Measurements from ENCODE around the gene EML4. TPM values are rescaled to one million over a fixed set of nuclear protein-coding genes. Genes with fewer than 3 reads are reported as not detected.

The EML4 gene
- total and polyA plus RNA-seq, 2 donors (not counting 1 experiment from before 2014, with no cell fraction given), result 49.4 to 134 TPM

GRCh38 chr2:42360890-42361727, 192.0 kb downstream of the EML4 start, which contains the start of gene COX7A2L:
TSS of gene COX7A2L (minus strand) at chr2:42361217. CDS start at chr2:42361161, 56 bp downstream.
- intact Hi-C loops (cut with micrococcal nuclease), result loop anchor here (1.0 to 5.0 kb wide), 10 partner anchors 134 to 1806 kb away; partner anchors contain the start of genes DYNC2LI1, EML4, MTA3 and PPM1B
- H3K79me2 ChIP-seq (ENCODE audit: control insufficient read depth, insufficient read depth, low read length), result peaks cover 49% of the 10 kb centered on the region
- peak; percentile 96 for ATAC-seq (ENCODE audit: low read depth)
- H3K9me3 Mint-ChIP-seq (ENCODE audit: insufficient read depth), result no peaks in the 10 kb centered on the region
- peak; percentile 98 for DNase-seq
- H3K27me3 ChIP-seq (replicated peaks in 1 of 4; ENCODE audit: control extremely low read depth in 1 of 4, control insufficient read depth in 3 of 4, insufficient read depth in 4 of 4, low read length in 3 of 4), result no peaks in the 10 kb centered on the region
- under 1% methylated on average over 61 of the region's 61 CpGs for WGBS (ENCODE audit: insufficient coverage)
- peak within 1 kb of the TSS; percentile 94 for H3K4me3 Mint-ChIP-seq
- ChIA-PET CTCF (interaction anchor here (2.3 kb wide), 1 partner anchor 264 kb away, joined by 5 read pairs; no protein-coding TSS in a partner anchor), POLR2A (no interaction called here)
- peak within 1 kb of the TSS; percentile 90 for H3K4me2 ChIP-seq (replicated peaks; ENCODE audit: low read depth, low read length, poor library complexity, severe bottlenecking)
- H3K27ac Mint-ChIP-seq, result peak within 1 kb of the TSS; percentile 99
- peak within 1 kb of the TSS; percentile 92 to 93 for H3K27ac ChIP-seq (ENCODE audit: low read length in 2 of 2)
- TF ChIP-seq CTCF (IDR thresholded peaks at IDR 0.05) (peak; percentile 9), EZH2 (IDR thresholded peaks at IDR 0.05; ENCODE audit: borderline replicate concordance, insufficient read depth, low read depth, low read length, poor library complexity, severe bottlenecking) (no peak)
- peaks cover 8% of the 10 kb centered on the region for H4K20me1 ChIP-seq (ENCODE audit: control insufficient read depth, insufficient read depth, low read length, poor library complexity, severe bottlenecking)
- peak within 1 kb of the TSS; percentile 82 to 93 (median 87) for H3K4me3 ChIP-seq (ENCODE audit: control extremely low read depth in 1 of 5, extremely low read depth in 1 of 5, insufficient read depth in 1 of 5, low read depth in 2 of 5, low read length in 4 of 5)
- peak within 1 kb of the TSS; percentile 91 for H2AFZ ChIP-seq (ENCODE audit: insufficient read depth, low read depth, low read length, poor library complexity, severe bottlenecking)
- peaks cover 0 to 5% of the 10 kb centered on the region in 2 experiments for H3K36me3 ChIP-seq (replicated peaks in 1 of 2; ENCODE audit: control extremely low read depth in 1 of 2, control insufficient read depth in 1 of 2, extremely low read depth in 1 of 2, insufficient read depth in 2 of 2, low read length in 1 of 2)
- no peaks in the 10 kb centered on the region for H3K9me3 ChIP-seq (ENCODE audit: control extremely low read depth in 1 of 3, control insufficient read depth in 2 of 3, insufficient read depth in 1 of 3, low read length in 2 of 3)
- peak within 1 kb of the TSS; percentile 99 for H3K9ac ChIP-seq (ENCODE audit: low read length)
- peaks cover 21 to 26% of the 10 kb centered on the region in 2 donors for H3K4me1 ChIP-seq (ENCODE audit: control insufficient read depth in 2 of 2, insufficient read depth in 2 of 2, low read length in 2 of 2)
- H3K27me3 Mint-ChIP-seq, result peaks cover 11% of the 10 kb centered on the region
- H3K4me1 Mint-ChIP-seq, result peaks cover 40% of the 10 kb centered on the region
